ENCODE measurements around the gene FRMD4A.

DNA sequence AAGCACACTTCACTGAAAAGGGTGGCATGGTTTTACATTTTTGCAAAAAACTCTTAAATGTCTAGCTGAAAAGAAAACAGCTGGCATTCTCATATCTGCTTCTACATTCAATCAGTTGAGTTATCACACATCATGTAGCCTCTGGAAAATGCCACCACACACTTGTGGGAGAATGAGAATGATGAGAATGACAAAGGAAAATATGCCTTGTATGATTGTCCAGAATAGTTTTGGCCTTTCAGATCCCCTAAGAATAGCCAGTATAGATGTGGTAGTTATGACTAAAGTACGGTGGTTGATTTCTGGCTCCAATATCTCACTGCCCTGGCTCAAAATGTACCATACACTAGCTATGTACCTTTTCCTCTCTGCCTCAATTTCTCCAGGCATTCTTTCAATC lies 30.2 kb upstream of the FRMD4A start:
- TF ChIP-seq POLR2AphosphoS5 (IDR thresholded peaks at IDR 0.05; ENCODE audit: low read depth, low read length), result no peak
- no peak for TF ChIP-seq POLR2A (IDR thresholded peaks at IDR 0.05; ENCODE audit: low read depth, low read length)
- no peak for TF ChIP-seq TAF1 (IDR thresholded peaks at IDR 0.05; ENCODE audit: borderline replicate concordance, low read depth, low read length)

Measured in GM12892 (cell line).